Activated gamma-delta T cell treated with Interleukin-2 at 50 U/mL for 16 hours (primary cell): Measurements from ENCODE around the gene RMRP.
"Not testable (repeated sequence)": the region's sequence is repeated elsewhere in the genome, so short reads cannot be mapped to it uniquely, and the experiment has no call there.

Experiments used
- DNase-seq: peaks from one replicate; pipeline ENCODE4 v3.0.0-alpha.2; 2020

The RMRP gene

GRCh38 chr9:35640431-35640830 is 17.4 kb downstream of the RMRP start:
- not testable (repeated sequence) for DNase-seq

- DNase-seq: no peak
Observed at GRCh38 chr9:35639631-35640030, 18.2 kb downstream of the RMRP start.

GRCh38 chr9:35639225-35639624 is 18.6 kb downstream of the RMRP start:
- DNase-seq: not testable (repeated sequence)

- DNase-seq: peak; percentile 42
Observed at GRCh38 chr9:35638751-35639150, 19.1 kb downstream of the RMRP start.

- not testable (repeated sequence) for DNase-seq
Observed at GRCh38 chr9:35637427-35637955, 20.3 kb downstream of the RMRP start.

- DNase-seq: not testable (repeated sequence)
Observed at GRCh38 chr9:35636877-35637246, 21.0 kb downstream of the RMRP start.

- no peak for DNase-seq
Observed at GRCh38 chr9:35636135-35636876, 21.5 kb downstream of the RMRP start.

- DNase-seq: no peak
Observed at GRCh38 chr9:35635730-35636129, 22.1 kb downstream of the RMRP start.

- no peak for DNase-seq
Observed at GRCh38 chr9:35629597-35629996, 28.2 kb downstream of the RMRP start.

- DNase-seq: no peak
Observed at GRCh38 chr9:35628389-35628991, 29.3 kb downstream of the RMRP start.

GRCh38 chr9:35627575-35627974 is 30.2 kb downstream of the RMRP start:
- no peak for DNase-seq

GRCh38 chr9:35619800-35620158 is 38.0 kb downstream of the RMRP start:
- DNase-seq: no peak

GRCh38 chr9:35618854-35619799 is 38.7 kb downstream of the RMRP start:
- DNase-seq: peak; percentile 30

GRCh38 chr9:35618325-35618727 is 39.5 kb downstream of the RMRP start, which contains the start of gene CD72:
Gene CD72 (minus strand): TSS chr9:35618413. CDS start chr9:35618303, 110 bp downstream.
- no peak for DNase-seq

GRCh38 chr9:35617548-35617947 is 40.3 kb downstream of the RMRP start:
- no peak for DNase-seq

- peak; percentile 60 for DNase-seq
Observed at GRCh38 chr9:35616681-35617459, 40.9 kb downstream of the RMRP start.

GRCh38 chr9:35615981-35616680 is 41.7 kb downstream of the RMRP start:
- no peak for DNase-seq

GRCh38 chr9:35612843-35613242 is 45.0 kb downstream of the RMRP start:
- DNase-seq: no peak

- not testable (repeated sequence) for DNase-seq
Observed at GRCh38 chr9:35612066-35612465, 45.8 kb downstream of the RMRP start.

GRCh38 chr9:35611230-35611797 is 46.5 kb downstream of the RMRP start:
- peak; percentile 59 for DNase-seq

GRCh38 chr9:35609820-35610163 is 48.0 kb downstream of the RMRP start:
- no peak for DNase-seq
